Coronary artery (tissue), 2 donors: ENCODE results near the gene TNFSF8.

Experiments
- DNase-seq: peaks from one replicate; pipeline ENCODE4 v3.0.0-alpha.2; 2017; ENCODE audit warnings: low spot score
- H3K27ac ChIP-seq, 2 donors: fragments of 200-600 bp; sonication (generic); one replicate each; pipeline ENCODE4 v1.5.1; 2016 to 2019
- H3K4me3 ChIP-seq: fragments of 200-600 bp; sonication (generic); 2 replicates; pipeline ENCODE4 v1.5.1; 2016; ENCODE audit warnings: mild to moderate bottlenecking, moderate library complexity
- TF ChIP-seq, protein P1 (sequence below): fragments of 200-600 bp; sonication (generic); IDR thresholded peaks from one replicate; pipeline ENCODE4 v1.5.1; 2019; ENCODE audit warnings: antibody characterized with exemption

TNFSF8 gene

DNA sequence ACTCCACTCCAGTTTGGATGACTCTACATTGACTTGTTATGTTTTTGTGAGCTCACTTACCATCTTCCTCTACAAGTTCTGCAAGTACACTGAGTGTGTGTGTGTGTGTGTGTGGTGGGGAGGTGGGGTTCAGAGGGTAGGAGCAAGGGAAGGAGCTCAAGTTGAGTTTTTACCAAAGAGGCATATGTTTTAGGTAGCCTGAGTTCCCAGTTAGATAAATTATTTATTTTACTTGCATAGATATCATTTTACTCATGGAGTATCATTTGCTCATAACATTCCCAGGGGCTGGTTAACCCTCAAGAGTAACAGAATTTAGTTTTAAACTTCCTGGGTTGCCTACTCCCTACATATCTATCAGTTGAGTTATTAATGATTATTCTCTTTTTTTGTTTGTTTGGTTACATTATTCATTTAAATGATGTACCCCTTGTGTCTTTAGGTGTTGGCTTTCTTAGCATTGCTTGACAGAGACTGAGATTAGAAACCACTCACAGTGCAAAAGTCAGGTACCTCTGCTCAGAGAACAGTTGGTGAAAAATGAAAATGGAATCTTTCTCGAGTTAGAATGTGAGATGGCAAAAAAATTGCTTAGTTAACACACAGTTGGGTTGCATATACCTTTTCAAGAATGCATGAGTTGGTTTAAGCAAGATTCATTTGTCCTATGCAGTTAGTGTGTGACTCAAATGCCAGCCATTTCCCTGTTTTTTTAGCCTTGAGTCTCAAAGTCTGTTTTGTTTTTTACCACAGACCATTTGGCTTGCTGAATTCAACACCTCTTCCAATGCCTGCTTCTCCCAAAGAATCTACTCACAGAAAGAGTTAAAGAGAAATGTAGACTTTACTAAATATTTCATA lies 29.2 kb downstream of the TNFSF8 start:
- TF ChIP-seq, protein P1, sequence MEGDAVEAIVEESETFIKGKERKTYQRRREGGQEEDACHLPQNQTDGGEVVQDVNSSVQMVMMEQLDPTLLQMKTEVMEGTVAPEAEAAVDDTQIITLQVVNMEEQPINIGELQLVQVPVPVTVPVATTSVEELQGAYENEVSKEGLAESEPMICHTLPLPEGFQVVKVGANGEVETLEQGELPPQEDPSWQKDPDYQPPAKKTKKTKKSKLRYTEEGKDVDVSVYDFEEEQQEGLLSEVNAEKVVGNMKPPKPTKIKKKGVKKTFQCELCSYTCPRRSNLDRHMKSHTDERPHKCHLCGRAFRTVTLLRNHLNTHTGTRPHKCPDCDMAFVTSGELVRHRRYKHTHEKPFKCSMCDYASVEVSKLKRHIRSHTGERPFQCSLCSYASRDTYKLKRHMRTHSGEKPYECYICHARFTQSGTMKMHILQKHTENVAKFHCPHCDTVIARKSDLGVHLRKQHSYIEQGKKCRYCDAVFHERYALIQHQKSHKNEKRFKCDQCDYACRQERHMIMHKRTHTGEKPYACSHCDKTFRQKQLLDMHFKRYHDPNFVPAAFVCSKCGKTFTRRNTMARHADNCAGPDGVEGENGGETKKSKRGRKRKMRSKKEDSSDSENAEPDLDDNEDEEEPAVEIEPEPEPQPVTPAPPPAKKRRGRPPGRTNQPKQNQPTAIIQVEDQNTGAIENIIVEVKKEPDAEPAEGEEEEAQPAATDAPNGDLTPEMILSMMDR = no peak
- DNase-seq = no peak
- no peak overlapping the region for H3K27ac ChIP-seq
- no peak overlapping the region for H3K4me3 ChIP-seq

DNA sequence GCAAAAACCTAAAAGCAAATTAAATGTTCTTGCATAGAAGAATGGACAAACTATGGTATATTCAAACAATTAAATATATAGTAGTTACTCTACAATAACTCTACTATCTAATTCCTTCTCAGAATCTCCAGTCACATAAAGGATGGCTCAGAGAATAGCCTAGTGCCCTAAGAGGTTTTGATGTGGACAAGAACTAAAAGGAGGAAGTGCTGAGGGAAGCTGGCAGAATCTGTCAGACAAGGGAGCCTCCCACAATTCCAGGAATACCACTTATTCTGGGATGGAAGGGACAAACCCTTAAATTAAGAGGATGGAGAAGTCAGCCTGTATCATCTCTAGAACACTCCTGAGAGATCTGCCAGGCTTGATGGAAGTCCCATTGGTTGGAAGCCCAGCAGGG lies 30.4 kb downstream of the TNFSF8 start:
- TF ChIP-seq, protein P1 = no peak
- Histone ChIP-seq H3K4me3 (no peak overlapping the region), H3K27ac (no peak overlapping the region)
- no peak for DNase-seq

DNA sequence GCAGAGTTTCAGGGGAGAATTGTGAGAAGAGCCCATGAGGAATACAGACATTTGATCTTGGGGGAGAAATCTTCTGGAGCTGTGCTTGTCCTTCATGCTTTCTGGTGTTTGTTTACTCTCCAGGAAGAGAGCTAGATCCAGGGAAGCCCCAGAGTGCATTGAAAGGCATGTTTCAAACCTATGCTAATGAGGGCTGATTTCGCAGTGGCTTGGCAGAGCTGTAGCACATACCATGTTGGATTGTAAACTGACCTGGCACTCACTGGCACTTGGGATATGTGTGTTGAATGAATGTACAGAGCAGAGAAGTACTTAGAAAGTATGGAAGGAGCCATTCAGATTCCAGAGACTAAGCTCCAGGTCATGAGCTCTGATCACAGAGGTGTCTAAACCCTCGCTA lies 30.9 kb downstream of the TNFSF8 start:
- TF ChIP-seq, protein P1 = no peak
- Histone ChIP-seq H3K4me3 (no peak overlapping the region), H3K27ac (no peak overlapping the region)
- DNase-seq = no peak

DNA sequence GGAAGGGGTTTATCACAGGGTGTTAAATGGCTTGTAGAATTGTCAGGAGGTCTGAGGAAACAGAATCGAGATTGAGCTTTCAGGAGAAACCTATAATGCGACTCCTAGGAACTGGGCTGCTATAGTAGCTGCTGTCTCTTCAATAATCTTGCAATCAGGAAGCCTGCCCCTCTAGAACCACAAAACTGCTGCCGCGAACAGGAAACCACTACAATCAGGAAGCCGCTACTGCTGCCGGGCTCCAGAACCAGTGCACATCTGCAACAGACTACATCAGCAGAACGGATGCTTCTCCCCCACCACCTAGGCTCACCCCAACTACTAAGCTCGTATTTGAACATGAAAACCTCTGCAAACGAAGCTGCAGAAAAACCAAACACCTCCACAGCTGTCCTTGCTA lies 31.6 kb downstream of the TNFSF8 start:
- DNase-seq = no peak
- TF ChIP-seq, protein P1 = no peak
- Histone ChIP-seq H3K4me3 (no peak overlapping the region), H3K27ac (peak overlapping the region in 1 of 2 donors; percentile 22)

DNA sequence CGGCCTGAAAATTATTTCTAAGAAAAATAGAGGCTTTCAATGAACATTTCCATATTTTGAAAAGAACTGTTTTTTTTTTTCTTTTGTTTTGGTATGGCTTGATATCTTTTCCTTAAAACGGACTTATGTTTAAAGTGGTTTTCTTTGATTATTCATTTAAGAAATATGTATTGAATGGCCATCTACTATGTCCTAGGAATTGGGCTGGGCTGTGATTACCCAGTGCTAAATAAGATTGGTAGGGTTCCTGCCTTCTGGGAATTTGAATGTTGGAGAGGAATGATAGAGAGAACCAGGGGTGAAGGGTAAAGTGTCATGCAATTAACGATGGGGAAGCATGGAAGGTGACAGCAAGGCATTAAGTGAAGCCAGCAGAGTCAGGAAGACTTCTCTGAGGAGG lies 33.2 kb downstream of the TNFSF8 start:
- TF ChIP-seq, protein P1 = no peak
- H3K4me3 ChIP-seq = no peak overlapping the region
- DNase-seq = no peak
- H3K27ac ChIP-seq = no peak overlapping the region

DNA sequence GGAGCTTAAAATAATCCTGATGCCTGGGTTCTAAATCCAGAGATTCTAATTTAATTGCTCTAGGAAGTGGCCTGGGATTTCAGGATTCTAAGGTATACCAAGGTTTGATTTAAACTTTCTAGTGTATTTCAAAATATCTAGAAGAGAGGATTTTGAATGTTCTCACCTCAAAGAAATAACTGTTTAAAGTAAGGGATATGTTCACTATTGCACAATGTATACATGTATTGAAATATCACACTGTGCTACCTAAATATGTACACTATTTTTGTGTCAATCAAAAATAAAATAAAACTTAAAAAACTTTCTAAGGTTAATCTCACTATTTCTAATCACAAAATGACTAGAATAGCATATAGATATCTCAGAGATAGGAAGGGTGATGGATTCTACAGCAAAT lies 34.0 kb downstream of the TNFSF8 start:
- no peak for DNase-seq
- no peak overlapping the region for H3K4me3 ChIP-seq
- TF ChIP-seq, protein P1 = no peak
- no peak overlapping the region for H3K27ac ChIP-seq

DNA sequence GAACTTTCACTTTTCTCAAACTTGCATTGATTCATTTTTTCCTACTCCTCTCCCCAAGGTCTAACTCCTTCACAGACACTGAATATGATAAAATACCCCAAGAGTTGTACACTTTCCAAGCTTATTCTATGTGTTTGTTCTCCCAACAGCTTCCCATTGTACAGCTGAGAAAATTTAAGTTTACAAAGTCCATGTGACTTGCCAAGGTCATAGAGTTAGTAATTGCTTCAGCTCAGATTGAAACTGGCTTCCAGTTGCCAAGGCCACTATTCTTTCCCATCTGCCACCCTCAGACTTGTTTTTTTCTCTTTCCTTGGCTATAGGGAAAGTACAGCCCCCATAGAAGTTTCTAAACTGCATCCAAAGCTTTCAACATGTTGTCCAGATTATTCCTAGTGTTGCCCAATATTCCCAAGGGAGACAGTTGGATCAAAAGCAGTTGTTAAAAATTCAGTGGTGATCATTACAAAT lies 34.8 kb downstream of the TNFSF8 start:
- H3K27ac ChIP-seq = peak overlapping the region in 1 of 2 donors; percentile 5
- TF ChIP-seq, protein P1 = no peak
- H3K4me3 ChIP-seq = no peak overlapping the region
- no peak for DNase-seq
